Measurements from ENCODE around the gene CELF4.

GRCh38 chr18:37612524-37613252, 47.1 kb upstream of the CELF4 start:
- TF ChIP-seq POLR2A (IDR thresholded peaks at IDR 0.05; ENCODE audit: low read depth, low read length) (no peak), RCOR1 (IDR thresholded peaks at IDR 0.05; ENCODE audit: insufficient replicate concordance, low read length) (no peak), NFE2L2 (IDR thresholded peaks at IDR 0.05; ENCODE audit: low read depth, low read length) (no peak), SMC3 (IDR thresholded peaks at IDR 0.05; ENCODE audit: low read depth, low read length) (no peak), BHLHE40 (IDR thresholded peaks at IDR 0.05; ENCODE audit: low read depth, low read length) (no peak), USF2 (IDR thresholded peaks at IDR 0.05; ENCODE audit: low read depth, low read length) (no peak)
- TF ChIP-seq, protein P1, sequence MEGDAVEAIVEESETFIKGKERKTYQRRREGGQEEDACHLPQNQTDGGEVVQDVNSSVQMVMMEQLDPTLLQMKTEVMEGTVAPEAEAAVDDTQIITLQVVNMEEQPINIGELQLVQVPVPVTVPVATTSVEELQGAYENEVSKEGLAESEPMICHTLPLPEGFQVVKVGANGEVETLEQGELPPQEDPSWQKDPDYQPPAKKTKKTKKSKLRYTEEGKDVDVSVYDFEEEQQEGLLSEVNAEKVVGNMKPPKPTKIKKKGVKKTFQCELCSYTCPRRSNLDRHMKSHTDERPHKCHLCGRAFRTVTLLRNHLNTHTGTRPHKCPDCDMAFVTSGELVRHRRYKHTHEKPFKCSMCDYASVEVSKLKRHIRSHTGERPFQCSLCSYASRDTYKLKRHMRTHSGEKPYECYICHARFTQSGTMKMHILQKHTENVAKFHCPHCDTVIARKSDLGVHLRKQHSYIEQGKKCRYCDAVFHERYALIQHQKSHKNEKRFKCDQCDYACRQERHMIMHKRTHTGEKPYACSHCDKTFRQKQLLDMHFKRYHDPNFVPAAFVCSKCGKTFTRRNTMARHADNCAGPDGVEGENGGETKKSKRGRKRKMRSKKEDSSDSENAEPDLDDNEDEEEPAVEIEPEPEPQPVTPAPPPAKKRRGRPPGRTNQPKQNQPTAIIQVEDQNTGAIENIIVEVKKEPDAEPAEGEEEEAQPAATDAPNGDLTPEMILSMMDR (conservative IDR thresholded peaks at IDR 0.05; ENCODE audit: low read depth, low read length), result no peak
